Measurements from ENCODE around the gene HSD17B3. TPM values are rescaled to one million over a fixed set of nuclear protein-coding genes. Genes with fewer than 3 reads are reported as not detected.
A peak's percentile ranks its signal among the peaks of the same experiment; 100 is the strongest.

The HSD17B3 gene
- total and polyA plus RNA-seq, 10 donors = 0.34 to 3.9 (median 0.87) TPM; not detected in 2

DNA sequence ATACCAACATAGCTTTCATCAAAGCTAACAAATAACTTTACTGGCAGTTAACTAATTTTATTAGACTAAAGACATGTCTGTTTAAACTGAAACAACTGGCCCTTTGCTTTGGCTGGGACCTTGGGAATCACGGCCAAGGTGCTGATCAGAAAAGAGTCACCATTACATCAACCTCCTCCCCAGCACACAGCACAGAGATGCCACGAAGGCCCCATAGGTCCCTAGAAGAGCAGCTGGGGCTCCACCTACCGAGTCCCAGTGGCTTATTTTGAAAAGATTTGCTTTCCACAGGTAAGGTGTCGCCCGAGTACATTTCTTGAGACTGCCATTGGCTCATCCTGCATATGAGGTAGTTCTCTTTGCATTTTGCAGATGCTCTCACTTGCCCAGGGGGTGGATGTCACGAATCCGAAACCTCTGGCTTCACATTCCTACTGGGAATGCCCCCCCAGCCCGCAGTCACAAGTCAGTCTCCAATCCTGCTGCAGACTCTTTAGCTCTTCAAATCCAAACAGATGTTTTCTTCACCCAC, 18.8 kb upstream of the HSD17B3 start:
- intact Hi-C loops (cut with DNase I; ENCODE audit: low total_unique reads) = no loop called here
- H3K27me3 ChIP-seq (replicated peaks in 1 of 7) = no peaks in the 10 kb centered on the region
- H3K4me1 ChIP-seq = peaks cover 0 to 4% (median 0%) of the 10 kb centered on the region in 6 donors
- WGBS, 5 donors = 74 to 85% (median 74%) methylated on average over 8 of the region's 8 CpGs
- H3K9me3 ChIP-seq = no peaks in the 10 kb centered on the region
- peaks cover 0 to 30% (median 5%) of the 10 kb centered on the region in 6 donors for H3K36me3 ChIP-seq
- TF ChIP-seq POLR2AphosphoS5 (IDR thresholded peaks at IDR 0.05) = no peak
- no peak for TF ChIP-seq POLR2A (IDR thresholded peaks at IDR 0.05)
- TF ChIP-seq, protein P1, sequence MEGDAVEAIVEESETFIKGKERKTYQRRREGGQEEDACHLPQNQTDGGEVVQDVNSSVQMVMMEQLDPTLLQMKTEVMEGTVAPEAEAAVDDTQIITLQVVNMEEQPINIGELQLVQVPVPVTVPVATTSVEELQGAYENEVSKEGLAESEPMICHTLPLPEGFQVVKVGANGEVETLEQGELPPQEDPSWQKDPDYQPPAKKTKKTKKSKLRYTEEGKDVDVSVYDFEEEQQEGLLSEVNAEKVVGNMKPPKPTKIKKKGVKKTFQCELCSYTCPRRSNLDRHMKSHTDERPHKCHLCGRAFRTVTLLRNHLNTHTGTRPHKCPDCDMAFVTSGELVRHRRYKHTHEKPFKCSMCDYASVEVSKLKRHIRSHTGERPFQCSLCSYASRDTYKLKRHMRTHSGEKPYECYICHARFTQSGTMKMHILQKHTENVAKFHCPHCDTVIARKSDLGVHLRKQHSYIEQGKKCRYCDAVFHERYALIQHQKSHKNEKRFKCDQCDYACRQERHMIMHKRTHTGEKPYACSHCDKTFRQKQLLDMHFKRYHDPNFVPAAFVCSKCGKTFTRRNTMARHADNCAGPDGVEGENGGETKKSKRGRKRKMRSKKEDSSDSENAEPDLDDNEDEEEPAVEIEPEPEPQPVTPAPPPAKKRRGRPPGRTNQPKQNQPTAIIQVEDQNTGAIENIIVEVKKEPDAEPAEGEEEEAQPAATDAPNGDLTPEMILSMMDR (IDR thresholded peaks at IDR 0.05 in 8 of 11, conservative IDR thresholded peaks at IDR 0.05 in 3 of 11) = no peak
- DNase-seq = no peak
- no peak overlapping the region for H3K27ac ChIP-seq
- no peak overlapping the region for H3K4me3 ChIP-seq

DNA sequence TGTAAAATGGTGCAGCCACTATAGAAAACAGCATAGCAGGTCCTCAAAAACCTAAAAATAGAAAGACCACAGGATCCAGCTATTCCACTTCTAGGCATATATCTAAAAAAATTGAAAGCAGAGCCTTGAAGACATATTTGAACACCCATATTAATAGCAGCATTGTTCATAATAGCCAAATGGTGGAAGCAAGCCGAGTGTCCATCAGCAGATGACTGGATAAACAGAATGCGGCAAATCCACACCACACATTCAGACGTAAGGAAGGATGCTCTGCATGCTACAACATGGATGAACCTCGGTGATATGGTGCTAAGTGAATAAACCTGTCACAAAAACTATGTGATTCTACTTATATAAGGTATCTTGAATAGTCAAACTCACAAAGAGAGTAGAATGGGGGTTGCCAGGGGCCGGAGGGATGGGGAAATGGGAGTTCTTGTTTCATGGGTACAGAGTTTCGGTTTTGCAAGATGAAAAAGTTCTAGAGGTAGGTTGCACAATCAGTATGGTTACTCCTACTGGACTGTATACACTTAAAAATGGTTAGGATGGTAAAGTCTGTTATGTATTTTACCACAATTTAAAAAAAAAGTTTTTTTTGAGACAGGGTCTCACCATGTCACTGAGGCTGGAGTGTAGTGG, 17.1 kb upstream of the HSD17B3 start:
- H3K4me3 ChIP-seq = no peak overlapping the region
- no peaks in the 10 kb centered on the region for H3K27me3 ChIP-seq (replicated peaks in 1 of 7)
- H3K9me3 ChIP-seq = peaks cover 0 to 2% (median 1%) of the 10 kb centered on the region in 8 donors
- H3K4me1 ChIP-seq = peaks cover 0 to 4% (median 0%) of the 10 kb centered on the region in 6 donors
- DNase-seq = no peak
- WGBS, 5 donors = 59 to 74% (median 66%) methylated on average over 6 of the region's 6 CpGs
- intact Hi-C loops (cut with DNase I; ENCODE audit: low total_unique reads) = loop anchor here (5.0 kb wide), 1 partner anchor 87 kb away; no protein-coding TSS in a partner anchor
- no peak overlapping the region for H3K27ac ChIP-seq
- TF ChIP-seq POLR2A (IDR thresholded peaks at IDR 0.05) (no peak), POLR2AphosphoS5 (IDR thresholded peaks at IDR 0.05) (no peak)
- TF ChIP-seq, protein P1 (IDR thresholded peaks at IDR 0.05 in 8 of 11, conservative IDR thresholded peaks at IDR 0.05 in 3 of 11) = no peak
- peaks cover 0 to 30% (median 4%) of the 10 kb centered on the region in 6 donors for H3K36me3 ChIP-seq

DNA sequence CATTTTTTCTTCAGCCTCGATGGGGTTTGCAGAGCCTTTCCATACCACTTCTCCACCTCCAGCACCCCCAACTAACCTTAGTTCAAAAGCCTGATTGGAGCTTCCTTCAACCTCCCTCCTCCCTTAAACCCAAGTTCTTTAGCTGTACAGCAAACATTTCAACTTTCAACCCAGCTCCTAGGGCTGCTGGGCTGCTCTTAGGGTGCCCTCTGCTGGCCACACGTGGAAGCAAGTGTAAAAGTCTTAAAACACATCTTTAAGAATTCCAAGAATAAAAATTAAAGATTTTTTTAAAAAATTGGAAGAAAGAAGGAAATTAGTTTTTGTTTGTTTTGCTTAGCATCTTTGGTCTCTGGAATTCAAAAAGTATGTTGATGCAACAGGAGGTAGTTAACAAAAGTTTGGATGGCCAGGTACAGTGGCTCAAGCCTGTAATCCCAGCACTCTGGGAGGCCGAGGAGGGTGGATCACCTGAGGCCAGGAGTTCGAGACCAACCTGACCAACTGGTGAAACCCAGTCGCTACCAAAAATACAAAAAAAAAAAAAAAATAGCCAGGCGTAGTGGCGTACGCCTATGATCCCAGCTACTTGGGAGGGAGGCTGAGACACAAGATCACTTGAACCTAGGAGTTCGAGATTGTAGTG, 15.5 kb upstream of the HSD17B3 start:
- DNase-seq = peak; percentile 77

More for the DNA sequence above, 15.5 kb upstream of the HSD17B3 start:
- Histone ChIP-seq H3K27me3 (replicated peaks in 1 of 7) (no peaks in the 10 kb centered on the region), H3K27ac (no peak overlapping the region), H3K36me3 (peaks cover 0 to 39% (median 2%) of the 10 kb centered on the region in 6 donors), H3K4me3 (no peak overlapping the region), H3K9me3 (peaks cover 0 to 18% (median 17%) of the 10 kb centered on the region in 8 donors), H3K4me1 (peaks cover 0 to 4% (median 0%) of the 10 kb centered on the region in 6 donors)
- WGBS, 5 donors = 47 to 65% (median 60%) methylated on average over 8 to 9 of the region's 9 CpGs
- intact Hi-C loops (cut with DNase I; ENCODE audit: low total_unique reads) = loop anchor here (5.0 kb wide), 1 partner anchor 85 kb away; no protein-coding TSS in a partner anchor
- TF ChIP-seq, protein P1 (IDR thresholded peaks at IDR 0.05 in 8 of 11, conservative IDR thresholded peaks at IDR 0.05 in 3 of 11) = peak; percentile 31 to 82 (median 72)
- TF ChIP-seq POLR2A (IDR thresholded peaks at IDR 0.05) = no peak

All from spleen (tissue), 11 donors.